CD4-positive, alpha-beta T cell (primary cell): ENCODE data around the gene TMED1. TPM values are rescaled to one million over a fixed set of nuclear protein-coding genes. Genes with fewer than 3 reads are reported as not detected.

Experiments
- ATAC-seq: fragments of 200-7000 bp; cut with Tn5 transposase; one replicate; pipeline ENCODE4 v1.10.0; 2022; ENCODE audit warnings: mild to moderate bottlenecking; ENCODE audit not compliant: poor library complexity
- CTCF ChIA-PET: fragments of 350-600 bp; sonication (Branson Sonifier 250); formaldehyde crosslinking; loops from one replicate; lab custom pipeline; 2021; ENCODE audit warnings: antibody characterized with exemption, inconsistent platforms; lab: Charles Lee
- POLR2A ChIA-PET: fragments of 350-600 bp; sonication (Branson Sonifier 250); formaldehyde crosslinking; loops from one replicate; lab custom pipeline; 2021; ENCODE audit warnings: antibody characterized with exemption, inconsistent platforms; lab: Charles Lee
- DNase-seq, 14 experiments: peaks; one replicate each; pipeline ENCODE4 v3.0.0-alpha.2; 2013 to 2020; ENCODE audit warnings: mixed read lengths in 2 of 14
- H3K27ac ChIP-seq, 2 donors: one replicate each; pipeline versions ENCODE4 v1.5.1 to v1.7.0; 2013; ENCODE audit warnings: low read length in 2 of 2, low read depth in 1 of 2, mild to moderate bottlenecking in 1 of 2
- H3K27me3 ChIP-seq, 2 experiments: 1 replicate in 1 of 2; 2 replicates in 1 of 2; pipeline versions ENCODE4 v1.6.1 to v1.7.0; 2013; ENCODE audit warnings: low read length in 2 of 2, control low read depth in 1 of 2, mild to moderate bottlenecking in 1 of 2, moderate library complexity in 1 of 2; ENCODE audit not compliant: insufficient read depth in 2 of 2, control insufficient read depth in 1 of 2
- H3K36me3 ChIP-seq: one replicate; pipeline ENCODE4 v1.6.1; 2013; ENCODE audit warnings: low read length, control low read depth; ENCODE audit not compliant: insufficient read depth
- H3K4me1 ChIP-seq: one replicate; pipeline ENCODE4 v1.6.1; 2013; ENCODE audit warnings: low read length, control low read depth; ENCODE audit not compliant: insufficient read depth
- H3K4me3 ChIP-seq: one replicate; pipeline ENCODE4 v1.5.1; 2013; ENCODE audit warnings: mild to moderate bottlenecking, low read length, moderate library complexity
- H3K9me3 ChIP-seq, 2 experiments: 1 replicate in 1 of 2; 2 replicates in 1 of 2; pipeline versions ENCODE4 v1.6.1 to v1.7.0; 2013; ENCODE audit warnings: low read length in 2 of 2, mild to moderate bottlenecking in 2 of 2, control low read depth in 1 of 2, moderate library complexity in 1 of 2; ENCODE audit not compliant: control insufficient read depth in 1 of 2, insufficient read depth in 1 of 2
- H3K27ac Mint-ChIP-seq: one replicate; pipeline ENCODE4 v1.8.0; 2020; ENCODE audit warnings: mixed read lengths
- H3K27me3 Mint-ChIP-seq: one replicate; pipeline ENCODE4 v1.8.0; 2021; ENCODE audit warnings: mixed read lengths
- H3K36me3 Mint-ChIP-seq: one replicate; pipeline ENCODE4 v1.8.0; 2021; ENCODE audit warnings: low read depth, mixed read lengths
- H3K4me1 Mint-ChIP-seq: one replicate; pipeline ENCODE4 v1.8.0; 2021; ENCODE audit warnings: low read depth, mixed read lengths
- H3K4me3 Mint-ChIP-seq: one replicate; pipeline ENCODE4 v1.8.0; 2020; ENCODE audit warnings: mild to moderate bottlenecking, mixed read lengths
- H3K9me3 Mint-ChIP-seq: one replicate; pipeline ENCODE4 v1.8.0; 2020; ENCODE audit warnings: mixed read lengths
- CTCF ChIP-seq: fragments of 200-600 bp; IDR thresholded peaks from one replicate; pipeline ENCODE4 v1.8.0; 2022; ENCODE audit warnings: antibody characterized with exemption, mild to moderate bottlenecking
- intact Hi-C, 2 experiments: fragments of 100-400 bp; cut with DNase I in 1 of 2; cut with micrococcal nuclease in 1 of 2; formaldehyde crosslinking; loops; one replicate each; pipeline versions ENCODE4 v1.15.1 to v1.9.0; 2023 to 2025; cut with DNase I, micrococcal nuclease
- total RNA-seq, 174 experiments: library from RNA in 2 of 174; stranded (reverse) in 2 of 174; gene quantifications; one replicate each; pipeline ENCODE4 v1.2.3 and lab custom pipeline; 2021 to 2026

Gene TMED1
- total RNA-seq, 2 experiments from 2014 or later = 6.7 to 7.0 TPM

- ATAC-seq (no peak), DNase-seq (peak in 1 of 14 experiments; percentile 24)
- no peak overlapping the region for H3K4me3 ChIP-seq
- peaks cover 3% of the 10 kb centered on the region for H3K4me1 ChIP-seq
- peaks cover 72% of the 10 kb centered on the region for H3K36me3 Mint-ChIP-seq
- H3K27me3 ChIP-seq = no peaks in the 10 kb centered on the region
- CTCF ChIA-PET = interaction anchor here (1.1 kb wide), 1 partner anchor 10 kb away, joined by 3 read pairs; no protein-coding TSS in a partner anchor
- no peaks in the 10 kb centered on the region for H3K4me1 Mint-ChIP-seq
- no peak overlapping the region for H3K27ac ChIP-seq
- POLR2A ChIA-PET = interaction anchor here (0.9 kb wide), 1 partner anchor 111 kb away, joined by 3 read pairs; no protein-coding TSS in a partner anchor
- no peaks in the 10 kb centered on the region for H3K27me3 Mint-ChIP-seq
- H3K27ac Mint-ChIP-seq = no peak overlapping the region
- peaks cover 63% of the 10 kb centered on the region for H3K36me3 ChIP-seq
- H3K9me3 ChIP-seq = no peaks in the 10 kb centered on the region
- TF ChIP-seq CTCF = no peak
- intact Hi-C loops = no loop called here
- H3K4me3 Mint-ChIP-seq = no peak overlapping the region
- no peaks in the 10 kb centered on the region for H3K9me3 Mint-ChIP-seq
Measured at GRCh38 chr19:10829967-10830366, 6.0 kb downstream of the TMED1 start.

- intact Hi-C loops = no loop called here
- Mint-ChIP-seq H3K27me3 (no peaks in the 10 kb centered on the region), H3K4me1 (no peaks in the 10 kb centered on the region), H3K4me3 (no peak overlapping the region), H3K9me3 (no peaks in the 10 kb centered on the region), H3K27ac (no peak overlapping the region), H3K36me3 (peaks cover 79% of the 10 kb centered on the region)
- no peaks in the 10 kb centered on the region for H3K4me1 ChIP-seq
- no peaks in the 10 kb centered on the region for H3K27me3 ChIP-seq
- peak in 1 of 14 experiments; percentile 39 for DNase-seq
- ATAC-seq = peak; percentile 36
- no peaks in the 10 kb centered on the region for H3K9me3 ChIP-seq
- peaks cover 69% of the 10 kb centered on the region for H3K36me3 ChIP-seq
- no peak overlapping the region for H3K27ac ChIP-seq
- no peak overlapping the region for H3K4me3 ChIP-seq
- ChIA-PET CTCF (no interaction called here), POLR2A (interaction anchor here (0.9 kb wide), 1 partner anchor 110 kb away, joined by 3 read pairs; no protein-coding TSS in a partner anchor)
- TF ChIP-seq CTCF = no peak
Measured at GRCh38 chr19:10828981-10829821, 6.8 kb downstream of the TMED1 start.

- Histone ChIP-seq H3K4me1 (no peaks in the 10 kb centered on the region), H3K36me3 (peaks cover 74% of the 10 kb centered on the region), H3K27me3 (no peaks in the 10 kb centered on the region), H3K27ac (no peak overlapping the region), H3K9me3 (no peaks in the 10 kb centered on the region), H3K4me3 (no peak overlapping the region)
- ChIA-PET CTCF (interaction anchor here (1.3 kb wide), 1 partner anchor 109 kb away, joined by 3 read pairs; the partner anchor contains the start of gene DNM2), POLR2A (interaction anchor here (1.2 kb wide), 1 partner anchor 9 kb away, joined by 3 read pairs; the partner anchor contains the start of gene TMED1)
- intact Hi-C loops = no loop called here
- peaks cover 71% of the 10 kb centered on the region for H3K36me3 Mint-ChIP-seq
- no peak for TF ChIP-seq CTCF
- no peaks in the 10 kb centered on the region for H3K9me3 Mint-ChIP-seq
- ATAC-seq = no peak
- no peak overlapping the region for H3K27ac Mint-ChIP-seq
- H3K4me1 Mint-ChIP-seq = no peaks in the 10 kb centered on the region
- no peak overlapping the region for H3K4me3 Mint-ChIP-seq
- no peak for DNase-seq
- no peaks in the 10 kb centered on the region for H3K27me3 Mint-ChIP-seq
Measured at GRCh38 chr19:10826846-10827245, 9.2 kb downstream of the TMED1 start.
